B cell (primary cell): Measurements from ENCODE around the gene TGOLN2. TPM values are rescaled to one million over a fixed set of nuclear protein-coding genes. Genes with fewer than 3 reads are reported as not detected.

Experiments
- ATAC-seq: fragments of 200-7000 bp; cut with Tn5 transposase; one replicate; pipeline ENCODE4 v1.10.0; 2021; ENCODE audit warnings: low read depth, mild to moderate bottlenecking, moderate number of reproducible peaks, moderate library complexity
- CTCF ChIA-PET: fragments of 350-600 bp; sonication (Branson Sonifier 250); formaldehyde crosslinking; loops from one replicate; lab custom pipeline; 2021; ENCODE audit warnings: antibody characterized with exemption, inconsistent platforms; lab: Charles Lee
- POLR2A ChIA-PET: fragments of 350-600 bp; sonication (Branson Sonifier 250); formaldehyde crosslinking; loops from one replicate; lab custom pipeline; 2021; ENCODE audit warnings: antibody characterized with exemption; lab: Charles Lee
- DNase-seq: peaks from one replicate; pipeline ENCODE4 v3.0.0; 2013
- H2AFZ ChIP-seq: 2 replicates; pipeline ENCODE4 v1.6.1; 2012; ENCODE audit warnings: mild to moderate bottlenecking, low read depth, low read length; ENCODE audit not compliant: insufficient read depth, poor library complexity, severe bottlenecking
- H3K27ac ChIP-seq, 2 donors: 1 replicate in 1 of 2; 2 replicates in 1 of 2; pipeline ENCODE4 v1.5.1; 2012 to 2013; ENCODE audit warnings: low read length in 2 of 2, mild to moderate bottlenecking in 2 of 2, moderate library complexity in 1 of 2
- H3K27me3 ChIP-seq, 4 experiments: fragments of 200-600 bp in 1 of 4; sonication (generic) in 1 of 4; replicated peaks in 1 of 4; 1 replicate in 2 of 4; 2 replicates in 2 of 4; pipeline versions ENCODE4 v1.6.1 to v1.7.0; 2013 to 2016; ENCODE audit warnings: low read length in 3 of 4, mild to moderate bottlenecking in 2 of 4, mixed read lengths in 1 of 4, moderate library complexity in 1 of 4; ENCODE audit not compliant: insufficient read depth in 4 of 4, control insufficient read depth in 3 of 4; ENCODE audit errors: control extremely low read depth in 1 of 4
- H3K36me3 ChIP-seq, 2 experiments: replicated peaks in 1 of 2; 1 replicate in 1 of 2; 2 replicates in 1 of 2; pipeline versions ENCODE4 v1.6.1 to v1.7.1; 2013; ENCODE audit warnings: low read length in 1 of 2; ENCODE audit not compliant: insufficient read depth in 2 of 2, control insufficient read depth in 1 of 2; ENCODE audit errors: control extremely low read depth in 1 of 2, extremely low read depth in 1 of 2
- H3K4me1 ChIP-seq, 2 donors: fragments of 200-600 bp in 1 of 2; sonication (generic) in 1 of 2; 1 replicate in 1 of 2; 2 replicates in 1 of 2; pipeline versions ENCODE4 v1.5.1 to v1.6.1; 2013 to 2017; ENCODE audit warnings: low read length in 2 of 2; ENCODE audit not compliant: control insufficient read depth in 2 of 2, insufficient read depth in 2 of 2
- H3K4me2 ChIP-seq: replicated peaks from 2 replicates; pipeline ENCODE3; 2012; ENCODE audit warnings: mild to moderate bottlenecking, low read depth, low read length; ENCODE audit not compliant: poor library complexity, severe bottlenecking
- H3K4me3 ChIP-seq, 5 experiments: fragments of 200-600 bp in 1 of 5; sonication (generic) in 1 of 5; 1 replicate in 3 of 5; 2 replicates in 2 of 5; pipeline versions ENCODE4 v1.5.1 to v1.7.0; 2011 to 2016; ENCODE audit warnings: low read length in 4 of 5, mild to moderate bottlenecking in 4 of 5, low read depth in 2 of 5, control low read depth in 1 of 5, moderate library complexity in 1 of 5; ENCODE audit not compliant: insufficient read depth in 1 of 5; ENCODE audit errors: control extremely low read depth in 1 of 5, extremely low read depth in 1 of 5
- H3K79me2 ChIP-seq: fragments of 200-600 bp; sonication (generic); one replicate; pipeline ENCODE4 v1.6.0; 2016; ENCODE audit warnings: low read length; ENCODE audit not compliant: control insufficient read depth, insufficient read depth
- H3K9ac ChIP-seq: fragments of 200-600 bp; sonication (generic); 2 replicates; pipeline ENCODE4 v1.6.1; 2017; ENCODE audit warnings: mild to moderate bottlenecking, low read length, moderate library complexity
- H3K9me3 ChIP-seq, 3 donors: one replicate each; pipeline versions ENCODE4 v1.6.1 to v1.7.1; 2013; ENCODE audit warnings: low read length in 2 of 3; ENCODE audit not compliant: control insufficient read depth in 2 of 3, insufficient read depth in 1 of 3; ENCODE audit errors: control extremely low read depth in 1 of 3
- H4K20me1 ChIP-seq: 2 replicates; pipeline ENCODE4 v1.6.0; 2012; ENCODE audit warnings: mild to moderate bottlenecking, low read length; ENCODE audit not compliant: insufficient read depth, control insufficient read depth, poor library complexity, severe bottlenecking
- H3K27ac Mint-ChIP-seq: one replicate; pipeline ENCODE4 v1.8.0; 2021; ENCODE audit warnings: mixed read lengths
- H3K27me3 Mint-ChIP-seq: one replicate; pipeline ENCODE4 v1.8.0; 2021; ENCODE audit warnings: mixed read lengths
- H3K4me1 Mint-ChIP-seq: one replicate; pipeline ENCODE4 v1.8.0; 2021; ENCODE audit warnings: mixed read lengths
- H3K4me3 Mint-ChIP-seq: one replicate; pipeline ENCODE4 v1.8.0; 2021; ENCODE audit warnings: mixed read lengths
- H3K9me3 Mint-ChIP-seq: one replicate; pipeline ENCODE4 v1.8.0; 2022; ENCODE audit warnings: mixed read lengths; ENCODE audit not compliant: insufficient read depth
- EZH2 ChIP-seq: IDR thresholded peaks from 2 replicates; pipeline ENCODE4 v1.6.1; 2012; ENCODE audit warnings: borderline replicate concordance, low read depth, mild to moderate bottlenecking, moderate library complexity, low read length; ENCODE audit not compliant: insufficient read depth, poor library complexity, severe bottlenecking
- WGBS: methylation state at CpG from one replicate; pipeline ENCODE4 v1.1.5; 2013; ENCODE audit warnings: missing lambda C conversion rate; ENCODE audit not compliant: insufficient coverage; 5-methylcytosine and 5-hydroxymethylcytosine counted together
- intact Hi-C: fragments of 100-400 bp; cut with micrococcal nuclease; formaldehyde crosslinking; loops from one replicate; pipeline ENCODE4 v1.10.0; 2022
- polyA plus RNA-seq: library from polyadenylated mRNA; depleted of rRNA; stranded (reverse); fragments of >200 nt; gene quantifications from 2 replicates; pipeline ENCODE4 v1.2.3, GENCODE V29; 2012
- total RNA-seq, 2 donors: library from RNA; stranded (reverse); fragments of 120-200 nt in 1 of 2; gene quantifications; 1 replicate in 1 of 2; 2 replicates in 1 of 2; pipeline versions ENCODE4 v1.2.3 to v1.2.4, GENCODE V29; 2013 to 2022
- TF ChIP-seq, protein P1 (sequence below): fragments of 200-600 bp; IDR thresholded peaks from one replicate; pipeline ENCODE4 v1.8.0; 2022; ENCODE audit warnings: antibody characterized with exemption, mild to moderate bottlenecking

Gene TGOLN2
- total and polyA plus RNA-seq, 2 donors (not counting 1 experiment from before 2014, with no cell fraction given): 106 to 172 TPM

DNA sequence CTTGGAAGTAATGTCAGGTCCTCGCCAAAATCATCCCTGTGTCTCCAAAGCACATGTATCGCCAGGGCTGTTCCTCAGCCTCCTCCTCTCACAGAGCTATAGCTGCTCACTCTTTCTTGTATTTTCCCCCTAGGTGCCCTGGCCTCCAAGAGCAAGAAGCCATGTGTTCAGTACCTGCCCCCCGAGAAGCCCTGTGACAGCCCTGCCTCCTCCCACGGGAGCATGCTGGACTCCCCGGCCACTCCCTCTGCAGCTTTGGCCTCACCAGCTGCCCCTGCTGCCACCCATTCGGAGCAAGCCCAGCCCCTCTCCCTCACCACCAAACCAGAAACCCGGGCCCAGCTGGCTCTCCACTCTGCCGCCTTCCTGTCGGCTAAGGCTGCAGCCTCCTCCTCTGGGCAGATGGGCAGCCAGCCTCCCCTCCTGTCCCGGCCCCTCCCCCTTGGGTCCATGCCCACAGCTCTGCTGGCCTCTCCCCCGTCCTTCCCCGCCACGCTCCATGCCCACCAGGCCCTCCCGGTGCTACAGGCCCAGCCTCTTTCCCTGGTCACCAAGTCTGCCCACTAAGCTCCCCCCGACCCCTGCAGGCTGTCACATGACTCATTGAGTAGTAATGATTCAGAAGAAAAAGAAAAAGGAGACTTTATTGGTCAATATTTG is 18.8 kb downstream of the TGOLN2 start:
- H3K9me3 ChIP-seq: no peaks in the 10 kb centered on the region
- Mint-ChIP-seq H3K4me3 (peak overlapping the region; percentile 64), H3K27me3 (peaks cover 10% of the 10 kb centered on the region), H3K4me1 (peaks cover 31% of the 10 kb centered on the region), H3K27ac (peak overlapping the region; percentile 80), H3K9me3 (no peaks in the 10 kb centered on the region)
- no peaks in the 10 kb centered on the region for H3K79me2 ChIP-seq
- intact Hi-C loops: no loop called here
- H3K9ac ChIP-seq: peak overlapping the region; percentile 45
- ChIA-PET CTCF (interaction anchor here (1.0 to 1.8 kb wide), 3 partner anchors 9 to 14 kb away, joined by 4 to 9 read pairs (median 8); no protein-coding TSS in a partner anchor), POLR2A (interaction anchor here (0.8 to 1.5 kb wide), 3 partner anchors 9 to 83 kb away, joined by 3 to 4 read pairs (median 3); partner anchors contain the start of gene TGOLN2)
- TF ChIP-seq, protein P1, sequence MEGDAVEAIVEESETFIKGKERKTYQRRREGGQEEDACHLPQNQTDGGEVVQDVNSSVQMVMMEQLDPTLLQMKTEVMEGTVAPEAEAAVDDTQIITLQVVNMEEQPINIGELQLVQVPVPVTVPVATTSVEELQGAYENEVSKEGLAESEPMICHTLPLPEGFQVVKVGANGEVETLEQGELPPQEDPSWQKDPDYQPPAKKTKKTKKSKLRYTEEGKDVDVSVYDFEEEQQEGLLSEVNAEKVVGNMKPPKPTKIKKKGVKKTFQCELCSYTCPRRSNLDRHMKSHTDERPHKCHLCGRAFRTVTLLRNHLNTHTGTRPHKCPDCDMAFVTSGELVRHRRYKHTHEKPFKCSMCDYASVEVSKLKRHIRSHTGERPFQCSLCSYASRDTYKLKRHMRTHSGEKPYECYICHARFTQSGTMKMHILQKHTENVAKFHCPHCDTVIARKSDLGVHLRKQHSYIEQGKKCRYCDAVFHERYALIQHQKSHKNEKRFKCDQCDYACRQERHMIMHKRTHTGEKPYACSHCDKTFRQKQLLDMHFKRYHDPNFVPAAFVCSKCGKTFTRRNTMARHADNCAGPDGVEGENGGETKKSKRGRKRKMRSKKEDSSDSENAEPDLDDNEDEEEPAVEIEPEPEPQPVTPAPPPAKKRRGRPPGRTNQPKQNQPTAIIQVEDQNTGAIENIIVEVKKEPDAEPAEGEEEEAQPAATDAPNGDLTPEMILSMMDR: no peak
- TF ChIP-seq EZH2: no peak
- H4K20me1 ChIP-seq: no peaks in the 10 kb centered on the region
- H2AFZ ChIP-seq: no peak overlapping the region
- peaks cover 0 to 4% of the 10 kb centered on the region in 2 experiments for H3K36me3 ChIP-seq
- WGBS: 40% methylated on average over 10 of the region's 15 CpGs
- H3K27me3 ChIP-seq: peaks cover 0 to 5% (median 0%) of the 10 kb centered on the region in 4 experiments
- peak overlapping the region; percentile 64 for H3K4me2 ChIP-seq
- peaks cover 21 to 25% of the 10 kb centered on the region in 2 donors for H3K4me1 ChIP-seq
- ATAC-seq (peak; percentile 28), DNase-seq (no peak)
- H3K27ac ChIP-seq: peak overlapping the region in 1 of 2 donors; percentile 63
- H3K4me3 ChIP-seq: no peak overlapping the region

- H3K27me3 Mint-ChIP-seq: peaks cover 12% of the 10 kb centered on the region
- Histone ChIP-seq H3K9me3 (no peaks in the 10 kb centered on the region), H3K9ac (no peak overlapping the region), H3K36me3 (no peaks in the 10 kb centered on the region), H3K79me2 (no peaks in the 10 kb centered on the region), H2AFZ (no peak overlapping the region), H4K20me1 (no peaks in the 10 kb centered on the region), H3K4me2 (peak overlapping the region; percentile 64), H3K4me1 (peaks cover 21 to 25% of the 10 kb centered on the region in 2 donors), H3K27ac (no peak overlapping the region), H3K27me3 (peaks cover 0 to 12% (median 1%) of the 10 kb centered on the region in 4 experiments), H3K4me3 (no peak overlapping the region)
- ChIA-PET POLR2A (no interaction called here), CTCF (interaction anchor here (1.7 to 1.8 kb wide), 2 partner anchors 8 to 13 kb away, joined by 8 to 9 read pairs; no protein-coding TSS in a partner anchor)
- 100% methylated on average over 4 of the region's 6 CpGs for WGBS
- no peaks in the 10 kb centered on the region for H3K9me3 Mint-ChIP-seq
- intact Hi-C loops: no loop called here
- no peak for DNase-seq
- H3K4me1 Mint-ChIP-seq: peaks cover 31% of the 10 kb centered on the region
- no peak for ATAC-seq
- TF ChIP-seq, protein P1: no peak
- TF ChIP-seq EZH2: no peak
- H3K27ac Mint-ChIP-seq: no peak overlapping the region
- no peak overlapping the region for H3K4me3 Mint-ChIP-seq
Measured at GRCh38 chr2:85308201-85308600, 19.6 kb downstream of the TGOLN2 start.
